HG02759 (cell line): ENCODE data around the gene NFIB.
A peak's percentile ranks its signal among the peaks of the same experiment; 100 is the strongest.

Experiments used
- ATAC-seq: cut with Tn5 transposase; IDR thresholded peaks from one replicate; pipeline ENCODE4 v1.9.1; 2021; ENCODE audit warnings: mild to moderate bottlenecking, moderate library complexity; ENCODE audit not compliant: unreplicated experiment

The NFIB gene

DNA sequence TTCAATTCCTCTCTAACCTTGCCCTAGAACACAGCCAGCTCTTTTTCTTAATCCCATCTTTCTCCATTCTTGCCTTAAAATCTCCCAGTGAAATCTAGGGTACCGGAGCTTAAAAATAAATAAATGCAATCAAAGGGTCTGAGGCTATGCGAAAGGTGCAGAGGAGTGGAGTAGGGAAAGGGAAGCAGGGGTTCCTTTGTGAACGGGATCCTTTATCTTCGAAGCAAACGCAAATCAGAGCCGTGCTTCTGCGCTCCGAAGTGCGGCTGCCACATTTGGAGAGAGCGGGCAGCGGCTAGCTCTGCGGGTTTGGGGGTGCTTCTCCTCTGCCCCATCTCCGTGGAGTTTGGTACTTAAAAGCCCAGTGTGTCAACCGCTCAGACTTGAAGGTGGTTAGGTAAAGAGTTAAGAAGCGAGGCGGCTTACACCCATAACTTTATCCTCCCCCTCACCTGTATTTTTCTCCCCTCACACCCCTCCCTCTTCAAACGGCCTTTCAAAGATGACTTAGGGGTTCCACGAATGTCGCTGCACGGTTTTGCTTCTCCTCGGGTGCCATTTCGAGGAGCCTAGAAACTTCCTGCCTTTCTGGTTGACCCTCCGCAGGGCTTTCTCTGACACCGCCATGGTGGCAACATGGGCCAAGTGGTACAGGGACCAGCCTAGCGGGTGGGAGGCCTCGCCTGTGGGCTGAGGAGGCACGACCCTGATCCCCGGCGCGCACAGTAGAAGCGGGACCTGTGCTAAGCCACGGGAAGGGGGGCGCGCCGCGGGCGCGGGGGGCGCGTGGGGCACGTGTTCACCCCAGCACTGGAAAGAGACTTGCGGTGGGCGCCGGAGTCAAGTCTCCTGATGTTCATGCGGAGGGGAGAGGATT lies 31.7 kb upstream of the NFIB start:
- ATAC-seq = no peak

DNA sequence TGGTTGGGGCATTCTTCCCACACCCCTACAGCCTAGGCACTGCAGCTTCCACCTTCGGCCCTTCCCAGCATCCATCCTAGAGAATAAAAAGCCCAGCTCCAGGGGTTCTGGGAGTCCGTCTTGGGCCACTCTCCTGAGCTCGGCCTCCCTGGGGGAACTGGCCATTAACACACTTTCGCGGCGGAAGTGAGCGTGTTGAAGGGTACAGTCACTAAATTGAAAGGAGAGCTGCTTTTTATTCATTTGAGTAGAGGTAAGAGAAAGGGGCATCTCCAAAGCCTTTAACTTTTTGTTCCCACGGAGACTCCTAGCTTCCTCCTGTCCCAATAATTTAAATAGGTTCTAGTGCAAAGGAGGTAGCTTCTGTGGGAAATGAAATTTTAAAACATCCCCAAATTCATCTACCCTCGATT lies 31.0 kb upstream of the NFIB start:
- no peak for ATAC-seq

DNA sequence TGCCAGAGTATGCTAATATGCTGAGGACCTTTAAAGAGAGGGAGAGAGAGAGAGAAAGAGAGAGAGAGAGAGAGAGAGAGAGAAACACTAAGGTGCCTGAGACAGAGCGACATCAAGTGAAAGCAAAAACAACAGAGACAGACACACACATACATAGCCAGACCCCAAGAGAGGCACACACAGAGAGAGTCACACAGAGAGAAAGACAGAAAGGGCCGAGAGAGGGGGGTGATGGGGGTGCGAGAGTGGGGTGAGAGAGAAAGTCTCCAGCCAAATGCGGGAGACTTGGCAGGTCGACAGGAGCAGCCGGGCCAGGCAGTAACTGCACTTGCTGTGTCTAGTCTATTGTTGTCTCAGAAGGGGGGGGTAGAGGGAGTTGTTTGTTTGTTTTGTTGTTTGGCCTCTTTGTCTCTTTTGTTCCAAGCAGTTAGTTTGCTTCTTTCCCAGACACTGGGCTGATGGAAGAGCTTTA lies 30.1 kb upstream of the NFIB start:
- no peak for ATAC-seq

- ATAC-seq = no peak
Measured at GRCh38 chr9:14343261-14344031, 29.5 kb upstream of the NFIB start.

- no peak for ATAC-seq
Measured at GRCh38 chr9:14342736-14343135, 28.8 kb upstream of the NFIB start.

- no peak for ATAC-seq
Measured at GRCh38 chr9:14341437-14342122, 27.6 kb upstream of the NFIB start.

DNA sequence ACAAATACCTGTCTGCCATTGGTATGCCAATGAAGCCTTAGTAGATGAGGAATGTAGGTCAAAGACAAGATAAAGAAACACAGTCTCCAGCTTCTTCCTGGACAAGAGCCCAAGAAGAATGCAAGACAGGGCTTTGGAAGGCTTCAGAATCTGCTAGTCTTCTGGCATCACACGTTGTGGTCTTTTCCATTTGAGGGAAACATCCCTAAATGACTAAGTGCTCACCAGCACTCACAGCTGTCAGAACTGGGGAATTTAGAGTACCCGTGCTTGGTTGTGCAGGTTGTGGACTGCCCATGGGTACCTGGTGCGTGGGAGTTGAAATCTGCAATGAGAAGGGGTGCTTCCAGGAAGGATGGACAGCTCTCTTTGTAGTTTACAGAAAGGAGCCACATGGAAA lies 27.1 kb upstream of the NFIB start:
- no peak for ATAC-seq

GRCh38 chr9:14340219-14340873 lies 26.4 kb upstream of the NFIB start:
- no peak for ATAC-seq

GRCh38 chr9:14339746-14340145 lies 25.8 kb upstream of the NFIB start:
- no peak for ATAC-seq

- no peak for ATAC-seq
Measured at GRCh38 chr9:14337615-14338014, 23.7 kb upstream of the NFIB start.

GRCh38 chr9:14336244-14336643 lies 22.3 kb upstream of the NFIB start:
- no peak for ATAC-seq

DNA sequence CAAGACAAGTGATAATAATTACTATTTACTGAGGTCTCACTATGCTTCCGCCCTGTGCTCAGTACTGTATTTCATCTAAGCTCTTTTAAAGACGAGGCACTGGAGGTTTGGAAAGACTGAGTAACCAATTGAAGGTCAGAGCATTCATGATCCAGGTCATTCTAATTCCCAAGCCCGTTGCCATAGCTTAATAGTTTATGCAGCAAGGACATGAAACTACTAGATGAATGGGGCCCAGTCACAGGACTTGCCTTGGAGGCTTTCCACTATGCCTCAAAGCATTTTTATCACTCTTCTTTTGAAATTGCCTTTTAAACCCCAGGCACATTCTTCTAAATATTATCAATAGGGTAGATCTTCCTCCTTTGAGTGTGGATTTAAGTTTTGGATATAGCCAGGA lies 17.2 kb upstream of the NFIB start:
- no peak for ATAC-seq

DNA sequence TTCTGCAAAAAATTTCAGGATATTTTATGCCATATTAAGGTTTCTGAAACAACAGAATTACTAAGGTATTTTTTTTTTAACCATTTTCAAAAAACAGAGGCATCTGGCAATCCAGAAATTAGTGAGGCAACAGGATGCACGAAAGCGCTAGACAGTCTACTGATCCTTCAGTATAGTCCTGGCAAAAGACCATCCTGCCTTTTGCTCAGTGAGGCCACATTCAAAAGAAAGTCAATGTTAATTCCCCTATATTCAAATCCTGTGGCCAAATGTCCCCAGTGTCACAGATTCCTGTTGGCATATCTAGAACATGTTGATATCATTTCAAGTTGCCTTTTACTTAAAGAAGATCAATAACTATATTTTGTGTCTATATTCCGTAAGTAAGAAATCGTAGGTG lies 13.1 kb upstream of the NFIB start:
- ATAC-seq = no peak

DNA sequence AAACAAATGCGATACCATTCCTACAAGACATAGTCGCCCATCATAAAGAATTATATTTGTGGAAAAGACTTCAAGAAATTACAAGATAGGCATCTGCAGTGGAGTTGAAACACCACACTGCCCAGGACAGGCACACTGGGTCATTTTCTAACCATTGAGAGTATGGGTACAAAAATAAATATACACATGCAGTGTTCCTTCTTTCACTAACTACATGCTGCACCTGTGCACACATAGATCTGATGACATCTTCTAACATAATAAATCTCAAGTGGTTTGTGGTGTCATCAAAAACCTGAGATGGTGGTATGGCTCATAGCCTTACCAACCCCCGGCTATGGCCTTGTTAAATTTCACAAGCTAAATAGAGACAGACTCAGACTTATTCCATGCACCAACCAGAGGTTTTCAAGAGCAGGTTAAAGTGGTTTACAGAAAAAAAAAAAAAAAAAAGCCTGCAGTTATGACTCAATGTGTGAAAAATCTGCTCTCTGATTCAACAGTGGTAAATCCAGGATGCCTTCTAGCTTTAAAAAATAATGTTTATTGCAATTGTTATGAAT lies 12.4 kb upstream of the NFIB start:
- peak; percentile 20 for ATAC-seq

DNA sequence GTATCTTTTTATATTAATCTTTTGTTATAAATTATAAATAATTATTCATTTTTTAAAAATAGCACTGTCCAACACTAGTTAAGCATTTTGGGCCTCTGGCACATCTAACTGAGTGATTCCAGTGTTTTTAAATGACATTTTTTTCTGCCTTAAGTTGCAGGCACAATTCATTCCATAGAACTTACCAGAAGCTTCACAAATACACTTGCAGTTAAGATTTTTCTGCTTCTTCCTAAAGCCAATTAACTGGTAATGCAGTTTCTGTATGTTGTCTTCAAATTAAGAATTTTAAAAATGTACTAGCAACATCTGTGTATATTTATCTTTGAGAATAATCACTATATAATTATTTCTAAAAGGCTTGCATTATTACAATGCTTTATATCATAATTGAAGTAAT lies 11.2 kb upstream of the NFIB start:
- ATAC-seq = no peak

DNA sequence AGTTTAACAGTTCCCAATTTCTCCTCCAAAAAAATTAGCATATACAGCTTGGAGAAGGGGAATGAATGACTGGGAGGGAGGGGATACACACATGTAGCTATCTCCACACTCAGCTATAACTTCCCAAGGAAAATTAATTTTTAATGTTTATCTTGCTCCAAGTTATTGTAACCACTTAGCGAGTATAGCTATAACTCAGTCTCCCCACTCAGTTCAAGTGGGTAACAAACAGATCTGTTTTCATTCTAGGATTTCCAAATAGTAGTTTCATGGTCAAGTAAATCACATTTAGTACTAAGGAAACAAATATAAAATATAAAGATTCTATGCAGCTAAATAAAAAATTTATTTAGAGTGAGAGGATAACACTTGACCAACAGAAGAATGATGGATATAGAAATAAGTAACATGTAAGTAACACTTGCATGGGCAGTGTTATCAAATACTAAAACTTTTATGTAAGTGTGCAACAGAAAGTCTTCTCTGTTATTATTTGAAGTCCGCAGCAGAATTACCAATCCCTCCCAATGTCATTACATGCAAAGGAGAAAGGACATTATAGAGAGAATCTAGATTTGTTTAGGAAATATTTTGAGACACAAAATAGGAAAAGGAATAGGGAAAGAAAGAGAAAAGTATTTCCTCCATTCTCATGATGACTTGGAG lies 10.2 kb upstream of the NFIB start:
- no peak for ATAC-seq

DNA sequence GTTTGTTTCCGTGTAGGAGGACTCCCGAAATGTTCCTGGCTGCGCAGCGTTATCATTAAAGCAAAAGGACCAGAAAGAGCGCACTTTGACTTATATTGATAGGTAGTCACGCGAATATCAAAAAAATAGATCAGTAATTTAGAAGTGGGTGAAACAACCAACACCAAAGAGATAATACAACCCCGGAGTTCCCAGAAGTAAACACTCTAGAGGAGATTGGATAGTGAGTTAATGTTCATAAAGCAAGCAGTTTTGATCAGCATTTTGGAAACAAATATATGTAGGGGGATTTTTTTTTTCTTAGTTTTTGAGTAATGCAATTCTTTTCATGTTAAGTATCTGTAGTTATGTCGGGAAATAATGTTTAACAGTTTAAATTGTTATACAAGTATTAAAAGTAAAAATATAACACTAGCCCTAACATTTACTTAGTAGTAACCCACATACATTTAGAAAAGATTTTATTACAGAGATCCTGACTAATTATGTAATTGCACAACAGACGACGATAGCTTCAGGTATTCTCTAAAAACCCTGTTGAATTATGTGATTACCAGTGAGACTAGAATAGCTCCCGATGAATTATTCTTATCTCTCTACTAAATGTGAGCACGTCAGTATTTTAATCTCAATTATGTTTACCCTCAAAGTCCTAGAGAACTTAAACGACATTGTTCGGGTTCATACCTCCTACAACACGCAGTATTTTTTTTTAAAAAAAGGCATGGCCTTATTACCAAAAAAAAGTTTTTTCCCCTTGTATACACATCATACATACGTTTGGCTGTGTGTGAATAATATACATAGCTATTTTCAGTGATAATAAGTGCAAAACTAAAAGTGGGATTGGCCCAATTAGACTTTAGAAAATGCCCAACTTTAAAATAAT lies 9.4 kb upstream of the NFIB start:
- peak; percentile 3 for ATAC-seq

- ATAC-seq = peak; percentile 82
Measured at GRCh38 chr9:14322211-14323082, 8.5 kb upstream of the NFIB start.
